Measurements from ENCODE around the gene BORA. TPM values are rescaled to one million over a fixed set of nuclear protein-coding genes. Genes with fewer than 3 reads are reported as not detected.

Gene BORA
- total RNA-seq, 1 experiment from 2014 or later, result 12.3 TPM

GRCh38 chr13:72788831-72789230 is 61.1 kb downstream of the BORA start:
- Mint-ChIP-seq H3K4me1 (no peaks in the 10 kb centered on the region), H3K27me3 (ENCODE audit: low read depth) (no peaks in the 10 kb centered on the region), H3K36me3 (peaks cover 20% of the 10 kb centered on the region), H3K4me3 (no peak overlapping the region), H3K27ac (no peak overlapping the region), H3K9me3 (no peaks in the 10 kb centered on the region)
- DNase-seq (ENCODE audit: low spot score), result no peak
- CTCF ChIA-PET, result no interaction called here
- TF ChIP-seq FOXP4 (CRISPR knock-in tag; IDR thresholded peaks at IDR 0.05) (no peak), EMX1 (CRISPR knock-in tag; IDR thresholded peaks at IDR 0.05) (no peak), ZNF138 (CRISPR knock-in tag; conservative IDR thresholded peaks at IDR 0.05) (no peak), ERG (CRISPR knock-in tag; IDR thresholded peaks at IDR 0.05) (no peak), ATF3 (CRISPR knock-in tag; conservative IDR thresholded peaks at IDR 0.05) (no peak), TEAD1 (CRISPR knock-in tag; IDR thresholded peaks at IDR 0.05) (no peak), CREM (CRISPR knock-in tag; IDR thresholded peaks at IDR 0.05) (no peak), ZNF416 (CRISPR knock-in tag; IDR thresholded peaks at IDR 0.05) (no peak), FOXP1 (CRISPR knock-in tag; IDR thresholded peaks at IDR 0.05; ENCODE audit: borderline replicate concordance) (no peak), ETV6 (CRISPR knock-in tag; IDR thresholded peaks at IDR 0.05) (no peak), MYBL2 (CRISPR knock-in tag; IDR thresholded peaks at IDR 0.05) (no peak)
- POLR2A ChIA-PET, result no interaction called here
- ATAC-seq, result no peak

- Mint-ChIP-seq H3K27me3 (ENCODE audit: low read depth) (no peaks in the 10 kb centered on the region), H3K36me3 (peaks cover 31% of the 10 kb centered on the region), H3K4me1 (no peaks in the 10 kb centered on the region), H3K9me3 (no peaks in the 10 kb centered on the region), H3K27ac (no peak overlapping the region), H3K4me3 (no peak overlapping the region)
- ATAC-seq (no peak), DNase-seq (ENCODE audit: low spot score) (no peak)
- ChIA-PET POLR2A (no interaction called here), CTCF (no interaction called here)
- no peak for TF ChIP-seq ZNF396 (CRISPR knock-in tag; IDR thresholded peaks at IDR 0.05; ENCODE audit: borderline replicate concordance)
- TF ChIP-seq SOX15 (CRISPR knock-in tag; IDR thresholded peaks at IDR 0.05), result no peak
Observed at GRCh38 chr13:72792640-72793039, 64.9 kb downstream of the BORA start.

- POLR2A ChIA-PET, result no interaction called here
- H3K27ac Mint-ChIP-seq, result no peak overlapping the region
- ATAC-seq (no peak), DNase-seq (ENCODE audit: low spot score) (no peak)
- H3K4me1 Mint-ChIP-seq, result no peaks in the 10 kb centered on the region
- peaks cover 17% of the 10 kb centered on the region for H3K36me3 Mint-ChIP-seq
- no peak overlapping the region for H3K4me3 Mint-ChIP-seq
- H3K27me3 Mint-ChIP-seq (ENCODE audit: low read depth), result no peaks in the 10 kb centered on the region
- H3K9me3 Mint-ChIP-seq, result no peaks in the 10 kb centered on the region
- CTCF ChIA-PET, result no interaction called here
- TF ChIP-seq E2F1 (CRISPR knock-in tag; IDR thresholded peaks at IDR 0.05) (no peak), SP1 (CRISPR knock-in tag; conservative IDR thresholded peaks at IDR 0.05) (no peak), OVOL2 (CRISPR knock-in tag; IDR thresholded peaks at IDR 0.05; ENCODE audit: borderline replicate concordance) (no peak), MYBL2 (CRISPR knock-in tag; IDR thresholded peaks at IDR 0.05) (no peak), ZNF121 (CRISPR knock-in tag; IDR thresholded peaks at IDR 0.05) (no peak), AFF4 (CRISPR knock-in tag; IDR thresholded peaks at IDR 0.05; ENCODE audit: borderline replicate concordance) (no peak), USF1 (CRISPR knock-in tag; IDR thresholded peaks at IDR 0.05) (no peak), ZNF425 (CRISPR knock-in tag; conservative IDR thresholded peaks at IDR 0.05) (no peak), ZMAT4 (CRISPR knock-in tag; IDR thresholded peaks at IDR 0.05) (no peak), NR3C1 (CRISPR knock-in tag; conservative IDR thresholded peaks at IDR 0.05; ENCODE audit: low read depth) (no peak), SMAD4 (CRISPR knock-in tag; IDR thresholded peaks at IDR 0.05) (no peak)
Observed at GRCh38 chr13:72798817-72799216, 71.1 kb downstream of the BORA start.

Data from WTC11 (cell line).